ENCODE data around the gene UXT. TPM values are rescaled to one million over a fixed set of nuclear protein-coding genes. Genes with fewer than 3 reads are reported as not detected.

UXT gene
- total RNA-seq, 2 donors from 2014 or later, result 173 to 205 TPM

DNA sequence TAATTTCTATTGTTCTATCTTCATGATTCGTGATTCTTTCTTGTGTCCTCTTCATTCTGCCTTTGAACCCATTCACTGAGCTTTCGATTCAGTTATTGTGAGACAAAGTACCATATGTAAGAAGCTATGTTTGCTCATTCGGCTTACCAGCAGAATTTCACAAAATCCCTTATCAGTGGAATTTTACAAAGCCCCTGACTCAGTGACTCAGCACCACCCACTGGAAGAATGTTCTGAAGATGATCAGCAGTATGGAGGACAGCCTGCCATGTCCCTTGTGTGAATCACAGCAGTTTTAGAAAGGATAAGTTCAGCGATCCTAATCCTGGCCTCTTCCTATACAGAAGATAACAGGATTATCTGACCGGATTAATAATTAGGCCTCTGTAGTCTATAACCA lies 5.8 kb upstream of the UXT start:
- Mint-ChIP-seq H3K36me3 (ENCODE audit: insufficient read depth in 2 of 2) (peaks cover 4 to 5% of the 10 kb centered on the region in 2 donors), H3K9me3 (peaks cover 0 to 2% of the 10 kb centered on the region in 2 donors), H3K4me3 (peak overlapping the region in 1 of 2 donors; percentile 27), H3K27ac (peak overlapping the region; percentile 47), H3K4me1 (ENCODE audit: low read depth) (peaks cover 46% of the 10 kb centered on the region), H3K27me3 (ENCODE audit: low read depth) (peaks cover 6% of the 10 kb centered on the region)
- no peak for DNase-seq
- no peak for ATAC-seq (replicated peaks in 1 of 2)

DNA sequence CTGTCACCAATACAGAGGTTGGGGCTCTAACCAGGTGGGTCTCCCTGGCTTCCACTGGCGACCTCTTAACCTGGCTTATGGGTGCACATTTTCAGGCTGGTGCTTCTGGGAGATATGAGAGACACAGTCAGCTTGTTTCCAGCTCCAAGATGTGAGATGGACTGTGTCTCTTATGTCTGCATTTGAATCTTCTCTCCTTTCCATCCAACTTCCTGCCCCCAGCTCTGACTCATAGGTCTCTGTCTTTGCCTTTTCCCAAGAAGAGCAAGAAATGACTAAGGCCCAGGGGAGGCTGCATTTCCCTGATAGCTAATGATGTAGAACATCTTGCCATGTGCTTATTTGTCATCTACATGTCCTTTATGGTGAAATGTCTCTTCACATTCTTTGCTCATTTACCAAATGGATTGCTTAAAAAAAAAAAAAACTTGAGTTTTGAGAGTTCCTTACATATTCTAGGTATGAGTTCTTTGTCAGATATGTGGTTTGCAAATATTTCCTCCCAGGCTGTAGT lies 3.2 kb upstream of the UXT start:
- Mint-ChIP-seq H3K36me3 (ENCODE audit: insufficient read depth in 2 of 2) (peaks cover 4 to 6% of the 10 kb centered on the region in 2 donors), H3K27ac (peak overlapping the region; percentile 82), H3K4me1 (ENCODE audit: low read depth) (peaks cover 54% of the 10 kb centered on the region), H3K27me3 (ENCODE audit: low read depth) (peaks cover 6% of the 10 kb centered on the region), H3K4me3 (peak overlapping the region; percentile 47 to 66), H3K9me3 (peaks cover 0 to 2% of the 10 kb centered on the region in 2 donors)
- peak; percentile 34 to 38 for ATAC-seq (replicated peaks in 1 of 2)
- DNase-seq, result peak; percentile 53 to 72

DNA sequence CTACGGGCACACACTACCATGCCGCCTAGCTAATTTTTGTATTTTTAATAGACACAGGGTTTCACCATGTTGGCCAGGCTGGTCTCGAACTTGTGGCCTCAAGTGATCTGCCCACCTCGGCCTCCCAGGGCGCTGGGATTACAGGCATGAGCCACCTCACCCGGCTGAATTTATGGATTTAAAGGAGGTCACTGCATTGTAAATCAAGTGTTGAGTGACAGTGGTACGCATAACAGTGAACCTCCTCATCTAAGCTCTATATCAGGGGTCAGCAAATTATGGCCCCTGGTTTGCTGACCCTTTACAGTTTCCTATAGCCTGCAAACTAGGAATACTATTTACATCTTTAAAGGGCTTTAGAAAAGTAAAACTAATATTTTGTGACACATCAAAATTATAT lies 2.6 kb upstream of the UXT start:
- DNase-seq, result no peak
- peaks cover 0 to 2% of the 10 kb centered on the region in 2 donors for H3K9me3 Mint-ChIP-seq
- no peak overlapping the region for H3K27ac Mint-ChIP-seq
- H3K4me1 Mint-ChIP-seq (ENCODE audit: low read depth), result peaks cover 55% of the 10 kb centered on the region
- H3K36me3 Mint-ChIP-seq (ENCODE audit: insufficient read depth in 2 of 2), result peaks cover 4 to 7% of the 10 kb centered on the region in 2 donors
- no peak overlapping the region for H3K4me3 Mint-ChIP-seq
- no peak for ATAC-seq (replicated peaks in 1 of 2)
- peaks cover 6% of the 10 kb centered on the region for H3K27me3 Mint-ChIP-seq (ENCODE audit: low read depth)

DNA sequence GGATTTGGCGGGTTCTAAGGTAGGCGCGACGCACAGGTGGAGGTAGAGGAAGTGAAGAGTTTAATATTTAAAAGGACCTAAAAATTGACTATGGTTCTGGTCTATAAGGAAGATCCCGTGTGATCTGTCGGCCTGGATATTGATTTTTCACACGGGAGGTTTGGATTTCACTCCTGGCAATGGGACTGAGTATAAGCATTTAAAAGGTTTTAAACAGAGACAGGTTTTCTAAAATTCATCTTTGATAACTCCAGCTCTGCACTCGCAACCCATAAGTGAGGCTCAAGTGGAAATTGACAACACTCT lies 394 bp upstream of the UXT start:
- Mint-ChIP-seq H3K36me3 (ENCODE audit: insufficient read depth in 2 of 2) (peaks cover 6 to 20% of the 10 kb centered on the region in 2 donors), H3K4me1 (ENCODE audit: low read depth) (peaks cover 61% of the 10 kb centered on the region), H3K9me3 (peaks cover 0 to 2% of the 10 kb centered on the region in 2 donors), H3K27me3 (ENCODE audit: low read depth) (peaks cover 6% of the 10 kb centered on the region), H3K27ac (peak overlapping the region; percentile 98), H3K4me3 (peak overlapping the region; percentile 87 to 94)
- DNase-seq (no peak), ATAC-seq (replicated peaks in 1 of 2) (no peak)

DNA sequence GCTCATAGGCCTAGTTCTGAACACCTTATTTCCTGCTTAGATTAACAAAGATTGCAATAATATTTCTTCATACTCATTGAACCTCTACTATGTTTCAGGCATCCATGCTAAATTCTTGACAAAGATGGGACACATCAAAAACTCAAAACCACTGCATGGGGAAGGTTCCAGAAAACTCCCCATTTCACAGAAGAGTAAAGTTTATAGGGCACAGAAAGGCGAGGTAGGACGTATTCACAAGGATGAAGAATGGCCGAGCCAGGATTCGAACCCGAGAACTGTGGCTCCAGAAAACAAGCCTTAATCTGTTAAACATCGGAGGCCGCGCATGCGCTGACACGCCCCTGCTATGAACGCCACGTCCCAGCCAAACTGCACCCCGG lies 688 bp downstream of the UXT start:
- peak overlapping the region; percentile 98 for H3K27ac Mint-ChIP-seq
- H3K4me3 Mint-ChIP-seq, result peak overlapping the region; percentile 87 to 94
- peaks cover 52% of the 10 kb centered on the region for H3K4me1 Mint-ChIP-seq (ENCODE audit: low read depth)
- H3K9me3 Mint-ChIP-seq, result no peaks in the 10 kb centered on the region
- DNase-seq, result no peak
- no peaks in the 10 kb centered on the region for H3K27me3 Mint-ChIP-seq (ENCODE audit: low read depth)
- H3K36me3 Mint-ChIP-seq (ENCODE audit: insufficient read depth in 2 of 2), result peaks cover 7 to 19% of the 10 kb centered on the region in 2 donors
- ATAC-seq (replicated peaks in 1 of 2), result no peak

DNA sequence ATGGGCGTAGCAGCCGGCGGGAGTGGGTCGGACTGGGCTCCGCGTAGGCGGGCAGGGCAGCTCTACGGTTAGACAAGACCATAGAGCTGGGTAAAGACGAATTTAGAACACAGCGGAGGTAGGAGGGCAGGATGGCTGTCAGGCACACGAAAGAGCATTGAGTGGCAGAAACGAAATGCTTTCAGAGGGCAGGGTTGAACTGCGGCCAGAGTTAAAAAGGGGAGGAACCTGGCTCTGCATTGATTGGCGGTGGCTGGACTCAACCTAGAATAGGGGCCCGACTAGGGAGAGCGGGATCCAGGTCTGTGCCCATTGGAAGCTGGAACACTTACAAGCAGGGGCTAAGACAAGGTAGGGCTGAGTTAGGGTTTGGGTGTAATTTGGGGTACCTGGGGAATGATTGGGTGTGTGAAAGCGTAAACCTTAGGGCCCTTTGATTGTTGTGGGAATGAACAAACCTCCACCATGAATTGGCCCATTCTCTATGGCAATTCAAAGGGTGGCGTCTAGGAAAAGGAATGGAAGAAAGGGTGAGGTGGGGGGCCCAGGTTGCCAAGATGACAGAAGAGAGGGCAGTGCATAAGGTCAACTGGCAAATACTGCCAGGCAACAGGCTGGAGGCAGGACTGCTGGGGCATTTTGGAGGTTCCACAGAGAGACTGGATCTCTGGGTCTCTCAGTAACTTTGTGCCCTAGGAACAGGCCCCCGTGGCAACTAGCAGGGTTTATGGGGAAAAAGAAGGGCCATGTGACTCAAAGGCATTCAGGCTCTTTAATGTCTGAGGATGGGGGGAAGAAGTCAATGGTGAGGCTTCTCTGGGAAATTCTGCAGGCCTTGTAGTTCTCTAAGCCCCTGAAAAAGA lies 7.7 kb downstream of the UXT start:
- H3K4me3 Mint-ChIP-seq, result peak overlapping the region; percentile 89 to 92
- H3K9me3 Mint-ChIP-seq, result no peaks in the 10 kb centered on the region
- DNase-seq, result no peak
- peaks cover 32% of the 10 kb centered on the region for H3K4me1 Mint-ChIP-seq (ENCODE audit: low read depth)
- peaks cover 15 to 18% of the 10 kb centered on the region in 2 donors for H3K36me3 Mint-ChIP-seq (ENCODE audit: insufficient read depth in 2 of 2)
- peaks cover 4% of the 10 kb centered on the region for H3K27me3 Mint-ChIP-seq (ENCODE audit: low read depth)
- peak overlapping the region; percentile 95 for H3K27ac Mint-ChIP-seq
- no peak for ATAC-seq (replicated peaks in 1 of 2)

DNA sequence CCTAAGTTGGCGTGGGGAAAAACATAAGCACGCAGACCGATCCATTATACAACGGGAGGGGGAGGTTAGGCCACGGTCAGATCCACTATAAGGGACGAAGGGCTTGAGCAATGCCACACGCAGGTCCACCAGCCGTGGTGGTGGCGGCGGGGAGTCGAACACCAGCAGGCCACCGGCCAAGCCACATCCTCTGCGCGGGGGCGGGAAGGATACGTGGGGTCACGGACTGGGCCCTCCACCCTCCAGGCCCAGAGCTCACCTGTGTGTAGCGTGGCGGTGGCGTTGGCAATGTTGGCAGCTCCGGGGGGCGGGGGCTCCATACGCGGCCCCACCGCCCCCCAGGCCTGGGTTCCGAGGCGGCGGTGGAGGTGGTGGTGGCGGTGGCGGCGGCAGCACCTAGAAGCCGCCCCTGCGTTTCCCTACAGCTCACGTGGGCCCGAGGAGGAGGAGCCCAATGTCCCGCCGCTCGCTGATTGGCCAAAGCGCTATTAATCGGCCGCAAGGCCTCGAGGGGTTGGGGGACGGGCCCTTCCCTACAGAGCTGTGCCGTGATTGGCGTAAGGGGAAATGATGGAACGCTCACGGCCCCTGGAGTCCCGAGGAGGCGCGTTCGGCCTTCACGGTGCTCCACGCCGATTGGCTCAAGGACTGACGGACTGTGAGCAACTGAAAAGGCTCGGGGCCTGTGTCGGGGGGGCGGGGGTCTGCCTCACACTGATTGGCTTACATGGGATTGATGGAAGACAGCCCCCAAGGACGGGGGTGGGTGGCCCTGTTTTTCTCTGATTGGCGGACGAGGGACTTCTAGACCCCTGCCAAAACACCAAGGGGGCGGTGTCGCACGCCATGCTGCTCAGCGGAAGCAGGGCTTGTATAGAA lies 8.6 kb downstream of the UXT start, which contains the start of gene ELK1:
Gene ELK1, minus strand, starts transcription at position 400 of the 879 bp plus-strand sequence. CDS start 9,122 bp downstream, outside the sequence.
- peak; percentile 91 to 92 for ATAC-seq (replicated peaks in 1 of 2)
- Mint-ChIP-seq H3K36me3 (ENCODE audit: insufficient read depth in 2 of 2) (peaks cover 11 to 14% of the 10 kb centered on the region in 2 donors), H3K27me3 (ENCODE audit: low read depth) (peaks cover 4% of the 10 kb centered on the region), H3K4me3 (peak within 1 kb of the TSS; percentile 89 to 92), H3K4me1 (ENCODE audit: low read depth) (peaks cover 24% of the 10 kb centered on the region), H3K27ac (peak within 1 kb of the TSS; percentile 95), H3K9me3 (no peaks in the 10 kb centered on the region)
- DNase-seq, result peak; percentile 88 to 92

DNA sequence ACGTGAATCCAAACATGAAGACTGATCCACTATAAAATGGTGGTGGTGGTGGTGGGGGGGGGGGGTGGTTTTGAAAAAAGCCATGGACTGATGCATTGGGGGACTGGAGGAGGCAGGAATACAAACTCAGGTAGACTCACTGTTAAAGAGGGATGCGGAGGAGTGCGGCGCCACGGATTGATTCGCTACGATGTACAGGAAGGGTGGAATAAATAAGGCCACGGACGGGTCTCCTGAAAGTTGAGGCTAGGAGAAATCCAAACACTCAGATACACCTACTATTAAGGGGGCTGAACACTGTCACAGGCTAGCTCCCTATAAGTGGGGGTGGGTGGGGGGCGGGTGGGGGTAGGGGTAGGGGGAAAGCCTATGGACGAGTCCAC lies 9.2 kb downstream of the UXT start:
- H3K27ac Mint-ChIP-seq, result peak overlapping the region; percentile 86
- H3K36me3 Mint-ChIP-seq (ENCODE audit: insufficient read depth in 2 of 2), result peaks cover 11 to 14% of the 10 kb centered on the region in 2 donors
- ATAC-seq (replicated peaks in 1 of 2) (no peak), DNase-seq (no peak)
- peaks cover 4% of the 10 kb centered on the region for H3K27me3 Mint-ChIP-seq (ENCODE audit: low read depth)
- no peaks in the 10 kb centered on the region for H3K9me3 Mint-ChIP-seq
- peaks cover 27% of the 10 kb centered on the region for H3K4me1 Mint-ChIP-seq (ENCODE audit: low read depth)
- peak overlapping the region; percentile 89 to 92 for H3K4me3 Mint-ChIP-seq

DNA sequence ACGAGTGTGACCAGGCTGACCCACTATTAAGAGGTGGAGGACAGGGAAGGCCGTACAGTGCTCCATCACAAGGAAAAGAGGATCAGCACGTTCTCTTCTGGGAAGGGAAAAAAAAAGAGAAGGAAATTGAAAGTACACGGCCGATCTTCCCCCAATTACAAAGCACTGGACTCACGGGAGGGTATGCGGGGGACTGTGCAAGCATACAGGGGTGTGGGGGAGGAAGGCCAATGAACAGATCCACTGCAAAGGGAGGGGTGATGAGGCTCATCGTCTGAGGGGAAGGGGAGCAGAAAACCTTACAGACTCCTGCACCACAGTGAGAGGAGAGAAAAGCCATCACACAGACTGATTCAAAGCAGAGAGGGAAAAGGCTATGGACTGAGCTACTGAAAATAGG lies 9.7 kb downstream of the UXT start:
- peaks cover 10 to 14% of the 10 kb centered on the region in 2 donors for H3K36me3 Mint-ChIP-seq (ENCODE audit: insufficient read depth in 2 of 2)
- H3K4me3 Mint-ChIP-seq, result peak overlapping the region; percentile 89 to 92
- H3K9me3 Mint-ChIP-seq, result no peaks in the 10 kb centered on the region
- peak overlapping the region; percentile 86 for H3K27ac Mint-ChIP-seq
- peaks cover 8% of the 10 kb centered on the region for H3K27me3 Mint-ChIP-seq (ENCODE audit: low read depth)
- ATAC-seq (replicated peaks in 1 of 2) (no peak), DNase-seq (no peak)
- H3K4me1 Mint-ChIP-seq (ENCODE audit: low read depth), result peaks cover 32% of the 10 kb centered on the region

DNA sequence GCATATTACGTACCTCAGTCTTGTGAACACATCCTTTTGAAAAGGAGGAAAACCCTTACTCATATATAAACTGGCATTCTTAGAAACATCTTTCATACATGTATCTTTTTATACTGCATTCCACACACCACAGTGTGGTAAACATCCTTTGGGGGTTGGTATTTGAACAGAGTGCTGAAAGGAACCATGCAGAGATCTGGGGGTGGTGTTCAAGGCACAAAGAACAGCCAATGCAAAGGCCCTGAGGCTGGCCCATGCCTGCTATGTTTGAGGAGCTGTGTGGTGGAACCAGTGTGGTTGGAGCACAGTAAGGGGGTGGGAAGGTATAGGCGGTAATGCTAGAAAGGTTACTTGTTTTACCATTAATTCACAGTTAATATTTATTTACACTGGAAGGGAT lies 10.6 kb downstream of the UXT start:
- H3K4me1 Mint-ChIP-seq (ENCODE audit: low read depth), result peaks cover 35% of the 10 kb centered on the region
- no peak for ATAC-seq (replicated peaks in 1 of 2)
- peaks cover 11% of the 10 kb centered on the region for H3K27me3 Mint-ChIP-seq (ENCODE audit: low read depth)
- H3K4me3 Mint-ChIP-seq, result peak overlapping the region; percentile 89 to 92
- DNase-seq, result no peak
- H3K9me3 Mint-ChIP-seq, result no peaks in the 10 kb centered on the region
- peaks cover 10 to 14% of the 10 kb centered on the region in 2 donors for H3K36me3 Mint-ChIP-seq (ENCODE audit: insufficient read depth in 2 of 2)
- H3K27ac Mint-ChIP-seq, result peak overlapping the region; percentile 86

DNA sequence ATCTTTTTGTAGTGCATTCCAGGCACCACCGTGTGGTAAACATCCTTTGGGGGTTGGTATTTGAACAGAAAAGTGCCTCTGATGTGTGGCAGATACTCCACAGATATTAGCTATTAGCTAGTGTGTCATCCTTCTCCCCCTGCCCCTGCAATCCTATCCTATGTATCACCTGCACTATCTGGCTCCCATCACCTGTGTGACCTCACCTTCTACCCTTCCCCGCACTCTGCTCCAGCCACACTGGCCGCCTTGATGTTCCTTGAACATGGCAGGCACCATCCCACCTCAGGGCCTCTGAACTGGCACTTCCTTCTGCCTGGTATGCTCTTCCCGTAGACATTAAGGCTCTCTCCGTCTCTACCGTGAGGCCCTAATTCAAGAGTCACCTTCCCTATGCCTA lies 12.3 kb downstream of the UXT start:
- Mint-ChIP-seq H3K36me3 (ENCODE audit: insufficient read depth in 2 of 2) (peaks cover 8 to 13% of the 10 kb centered on the region in 2 donors), H3K27ac (no peak overlapping the region), H3K27me3 (ENCODE audit: low read depth) (peaks cover 11% of the 10 kb centered on the region), H3K4me1 (ENCODE audit: low read depth) (peaks cover 35% of the 10 kb centered on the region), H3K4me3 (peak overlapping the region in 1 of 2 donors; percentile 26), H3K9me3 (no peaks in the 10 kb centered on the region)
- DNase-seq, result no peak
- ATAC-seq (replicated peaks in 1 of 2), result no peak

DNA sequence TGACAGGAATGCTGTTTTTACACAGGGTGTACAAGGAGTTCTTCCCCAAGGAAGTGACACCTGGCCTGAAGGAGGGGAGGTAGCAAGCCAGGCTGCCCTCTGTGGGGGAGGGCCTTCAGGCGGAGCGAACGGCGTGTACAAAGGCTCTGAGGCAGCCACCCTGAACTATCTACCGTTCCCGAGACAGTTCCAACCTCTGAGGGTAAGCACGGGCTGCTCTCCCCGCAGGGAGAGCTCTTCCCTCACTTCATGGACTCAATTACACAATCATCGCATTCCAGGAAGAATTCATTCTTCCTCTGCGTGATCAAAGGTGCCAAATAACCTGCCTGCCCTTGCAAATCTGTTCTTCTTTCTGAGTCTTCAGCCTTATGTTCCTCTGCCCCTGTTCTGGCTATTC lies 13.4 kb downstream of the UXT start:
- peaks cover 11% of the 10 kb centered on the region for H3K27me3 Mint-ChIP-seq (ENCODE audit: low read depth)
- ATAC-seq (replicated peaks in 1 of 2) (no peak), DNase-seq (no peak)
- no peak overlapping the region for H3K27ac Mint-ChIP-seq
- no peak overlapping the region for H3K4me3 Mint-ChIP-seq
- peaks cover 24% of the 10 kb centered on the region for H3K4me1 Mint-ChIP-seq (ENCODE audit: low read depth)
- peaks cover 14 to 15% of the 10 kb centered on the region in 2 donors for H3K36me3 Mint-ChIP-seq (ENCODE audit: insufficient read depth in 2 of 2)
- no peaks in the 10 kb centered on the region for H3K9me3 Mint-ChIP-seq

Measured in activated T-cell treated with anti-CD3 and anti-CD28 coated beads, Interleukin-2, amount 50 U/mL, for 72 hours (primary cell).